AG10803 (cell line): Measurements from ENCODE around the gene VARS2.
"Not testable (repeated sequence)": the region's sequence is repeated elsewhere in the genome, so short reads cannot be mapped to it uniquely, and the experiment has no call there.

ENCODE experiments used
- DNase-seq: peaks from one replicate; pipeline ENCODE4 v3.0.0; 2010; ENCODE audit warnings: low read depth
- H3K4me3 ChIP-seq: 2 replicates; pipeline ENCODE4 v1.5.1; 2011; ENCODE audit warnings: mild to moderate bottlenecking, low read length, control low read depth
- TF ChIP-seq, protein P1 (sequence below): conservative IDR thresholded peaks from 2 replicates; pipeline ENCODE4 v1.5.1; 2011; ENCODE audit warnings: mild to moderate bottlenecking, low read length, control low read depth, inconsistent platforms

The VARS2 gene

DNA sequence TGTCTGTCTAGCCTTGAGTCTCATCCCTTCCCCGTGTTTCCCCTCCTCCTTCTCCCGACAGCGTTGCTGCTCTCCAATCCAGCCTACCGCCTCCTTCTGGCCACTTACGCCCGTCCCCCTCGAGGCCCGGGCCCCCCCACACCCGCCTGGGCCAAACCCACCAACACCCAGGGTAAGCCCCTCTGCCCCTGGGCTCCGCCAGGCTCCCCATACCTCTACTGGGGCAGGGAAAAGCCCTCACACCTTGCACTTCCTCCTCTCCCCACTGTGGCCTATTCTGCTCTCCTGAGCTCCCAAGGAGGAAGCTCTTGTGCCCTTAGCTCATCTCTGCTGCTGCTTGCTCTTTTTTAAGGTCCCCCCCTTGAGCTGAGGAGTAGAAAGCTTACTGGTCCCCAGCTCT is 18.7 kb upstream of the VARS2 start:
- TF ChIP-seq, protein P1, sequence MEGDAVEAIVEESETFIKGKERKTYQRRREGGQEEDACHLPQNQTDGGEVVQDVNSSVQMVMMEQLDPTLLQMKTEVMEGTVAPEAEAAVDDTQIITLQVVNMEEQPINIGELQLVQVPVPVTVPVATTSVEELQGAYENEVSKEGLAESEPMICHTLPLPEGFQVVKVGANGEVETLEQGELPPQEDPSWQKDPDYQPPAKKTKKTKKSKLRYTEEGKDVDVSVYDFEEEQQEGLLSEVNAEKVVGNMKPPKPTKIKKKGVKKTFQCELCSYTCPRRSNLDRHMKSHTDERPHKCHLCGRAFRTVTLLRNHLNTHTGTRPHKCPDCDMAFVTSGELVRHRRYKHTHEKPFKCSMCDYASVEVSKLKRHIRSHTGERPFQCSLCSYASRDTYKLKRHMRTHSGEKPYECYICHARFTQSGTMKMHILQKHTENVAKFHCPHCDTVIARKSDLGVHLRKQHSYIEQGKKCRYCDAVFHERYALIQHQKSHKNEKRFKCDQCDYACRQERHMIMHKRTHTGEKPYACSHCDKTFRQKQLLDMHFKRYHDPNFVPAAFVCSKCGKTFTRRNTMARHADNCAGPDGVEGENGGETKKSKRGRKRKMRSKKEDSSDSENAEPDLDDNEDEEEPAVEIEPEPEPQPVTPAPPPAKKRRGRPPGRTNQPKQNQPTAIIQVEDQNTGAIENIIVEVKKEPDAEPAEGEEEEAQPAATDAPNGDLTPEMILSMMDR: no peak
- H3K4me3 ChIP-seq: no peak overlapping the region
- DNase-seq: no peak

DNA sequence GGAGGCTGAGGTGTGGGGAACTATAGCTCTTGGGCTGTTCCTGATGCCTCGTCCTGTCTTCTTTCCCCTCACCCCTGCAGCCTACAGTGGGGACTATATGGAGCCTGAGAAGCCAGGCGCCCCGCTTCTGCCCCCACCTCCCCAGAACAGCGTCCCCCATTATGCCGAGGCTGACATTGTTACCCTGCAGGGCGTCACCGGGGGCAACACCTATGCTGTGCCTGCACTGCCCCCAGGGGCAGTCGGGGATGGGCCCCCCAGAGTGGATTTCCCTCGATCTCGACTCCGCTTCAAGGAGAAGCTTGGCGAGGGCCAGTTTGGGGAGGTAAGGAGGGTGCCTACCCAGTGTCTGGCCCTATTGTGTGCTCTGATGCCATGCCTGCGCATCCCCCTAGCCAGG is 17.5 kb upstream of the VARS2 start:
- no peak for DNase-seq
- no peak overlapping the region for H3K4me3 ChIP-seq
- TF ChIP-seq, protein P1: no peak

DNA sequence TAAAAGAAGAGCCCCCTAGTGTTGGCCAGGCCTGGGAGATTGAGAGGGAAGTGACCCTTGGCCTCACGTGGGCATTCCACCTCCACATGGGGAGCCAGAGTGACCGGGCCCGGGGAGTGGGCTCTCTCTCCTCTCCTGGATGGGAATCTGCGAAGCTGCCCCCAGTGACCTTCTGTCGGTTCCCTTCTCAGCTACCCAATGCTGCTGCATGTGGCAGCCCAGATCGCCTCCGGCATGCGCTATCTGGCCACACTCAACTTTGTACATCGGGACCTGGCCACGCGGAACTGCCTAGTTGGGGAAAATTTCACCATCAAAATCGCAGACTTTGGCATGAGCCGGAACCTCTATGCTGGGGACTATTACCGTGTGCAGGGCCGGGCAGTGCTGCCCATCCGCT is 16.2 kb upstream of the VARS2 start:
- no peak for DNase-seq
- TF ChIP-seq, protein P1: no peak
- no peak overlapping the region for H3K4me3 ChIP-seq

DNA sequence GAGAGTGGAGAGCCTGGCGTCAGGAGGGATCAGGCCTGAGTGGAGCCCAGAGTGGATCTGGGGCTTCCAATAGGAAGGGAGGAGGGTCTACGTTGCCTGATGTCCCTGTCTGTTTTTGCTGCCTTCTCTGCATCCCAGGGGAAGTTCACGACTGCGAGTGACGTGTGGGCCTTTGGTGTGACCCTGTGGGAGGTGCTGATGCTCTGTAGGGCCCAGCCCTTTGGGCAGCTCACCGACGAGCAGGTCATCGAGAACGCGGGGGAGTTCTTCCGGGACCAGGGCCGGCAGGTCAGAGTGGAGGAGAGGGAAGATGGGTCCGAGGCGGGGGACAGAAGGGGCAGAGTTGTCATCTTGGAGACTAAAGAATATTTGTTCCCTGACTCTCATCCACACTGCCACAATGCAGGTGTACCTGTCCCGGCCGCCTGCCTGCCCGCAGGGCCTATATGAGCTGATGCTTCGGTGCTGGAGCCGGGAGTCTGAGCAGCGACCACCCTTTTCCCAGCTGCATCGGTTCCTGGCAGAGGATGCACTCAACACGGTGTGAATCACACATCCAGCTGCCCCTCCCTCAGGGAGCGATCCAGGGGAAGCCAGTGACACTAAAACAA is 15.2 kb upstream of the VARS2 start:
- TF ChIP-seq, protein P1: no peak
- DNase-seq: no peak
- H3K4me3 ChIP-seq: no peak overlapping the region

DNA sequence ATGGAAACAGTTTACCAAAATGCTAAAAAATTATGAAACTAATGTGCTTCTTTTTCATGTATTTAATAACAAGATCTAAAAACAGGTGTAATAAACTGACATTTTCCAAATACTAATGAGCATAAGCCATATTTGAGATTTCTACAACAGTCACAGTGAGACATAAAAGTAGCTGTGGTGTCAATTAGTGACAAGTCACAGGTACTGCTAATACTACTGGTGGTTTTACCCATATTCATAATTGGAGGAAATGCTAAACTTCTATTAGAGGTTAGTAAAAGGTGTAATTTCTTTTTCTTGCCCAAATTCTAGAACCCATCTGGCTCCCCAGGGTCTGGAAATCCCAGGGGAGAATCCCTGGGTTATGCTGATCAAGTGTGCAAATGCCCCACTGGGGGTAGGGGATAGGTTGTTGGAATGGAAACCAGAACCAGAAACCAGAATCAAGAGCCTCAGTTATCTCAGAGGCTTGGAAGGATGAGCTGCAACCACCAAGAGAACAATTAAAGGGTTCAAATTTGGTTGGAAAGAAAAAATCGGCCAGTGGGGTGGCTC is 13.1 kb upstream of the VARS2 start:
- no peak overlapping the region for H3K4me3 ChIP-seq
- TF ChIP-seq, protein P1: no peak
- DNase-seq: no peak

DNA sequence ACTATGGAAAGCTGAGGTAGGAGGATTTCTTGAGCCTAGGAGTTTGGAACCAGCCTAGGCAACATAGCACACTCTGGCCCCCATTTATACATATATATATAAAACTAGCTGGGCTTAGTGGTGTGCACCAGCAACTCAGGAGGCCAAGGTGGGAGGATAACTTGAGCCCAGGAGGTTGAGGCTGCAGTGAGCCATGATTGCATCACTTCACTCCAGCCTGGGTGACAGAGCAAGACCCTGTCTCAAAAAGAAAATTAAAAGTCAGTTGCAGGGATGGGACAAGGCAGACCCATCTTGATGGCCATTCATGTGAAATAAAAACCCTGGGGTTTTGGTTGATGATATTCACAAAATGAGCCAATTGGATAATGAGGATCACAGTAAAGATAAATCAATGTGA is 12.6 kb upstream of the VARS2 start:
- no peak overlapping the region for H3K4me3 ChIP-seq
- TF ChIP-seq, protein P1: no peak
- no peak for DNase-seq

DNA sequence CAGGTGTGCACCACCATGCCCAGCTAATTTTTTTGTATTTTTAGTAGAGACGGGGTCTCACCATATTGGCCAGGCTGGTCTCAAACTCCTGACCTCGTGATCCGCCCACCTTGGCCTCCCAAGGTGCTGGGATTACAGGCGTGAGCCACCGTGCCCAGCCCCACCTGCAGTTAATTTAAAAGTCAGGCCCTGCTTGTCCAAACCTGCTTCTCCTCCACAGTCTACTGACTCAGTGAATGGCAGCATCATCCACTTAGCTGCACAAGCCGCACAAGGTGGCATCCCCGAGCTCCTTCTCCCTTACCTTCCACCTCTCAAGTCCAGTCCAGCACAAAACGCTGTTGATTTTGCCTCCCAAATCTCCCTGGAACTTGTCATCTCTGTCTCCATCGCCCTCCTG is 11.8 kb upstream of the VARS2 start:
- not testable (repeated sequence) for DNase-seq, H3K4me3 ChIP-seq
